GM12878 (cell line): ENCODE results near the gene TTC9B. TPM values are rescaled to one million over a fixed set of nuclear protein-coding genes. Genes with fewer than 3 reads are reported as not detected.

Experiments
- ATAC-seq: fragments of 200-7000 bp; cut with Tn5 transposase; 3 replicates; pipeline ENCODE4 v1.9.1; 2020; ENCODE audit warnings: mild to moderate bottlenecking, moderate library complexity
- BruUV-seq: library from RNA; stranded (reverse); fragments of 400-500 nt; replicated peaks from 2 replicates; lab custom pipeline; 2021; lab: Mats Ljungman, UMichigan
- CTCF ChIA-PET: fragments of 300-600 bp; sonication (Branson Sonifier 250); formaldehyde crosslinking; extraction: SDS; loops from one replicate; lab custom pipeline; 2021; ENCODE audit warnings: inconsistent platforms; lab: Yijun Ruan, JAX
- POLR2A ChIA-PET: fragments of 350-600 bp; formaldehyde crosslinking; extraction: SDS; loops from one replicate; lab custom pipeline; 2021; ENCODE audit warnings: inconsistent platforms; lab: Charles Lee
- RAD21 ChIA-PET: fragments of 300-600 bp; sonication (Branson Sonifier 250); formaldehyde crosslinking; loops from one replicate; lab custom pipeline; 2023; ENCODE audit warnings: antibody characterized with exemption; ENCODE audit not compliant: unreplicated experiment; lab: Charles Lee
- SMC1A ChIA-PET: fragments of 300-600 bp; sonication (Branson Sonifier 250); formaldehyde crosslinking; loops from one replicate; lab custom pipeline; 2023; ENCODE audit not compliant: unreplicated experiment, uncharacterized antibody; lab: Charles Lee
- DNase-seq: peaks from one replicate; pipeline ENCODE4 v3.0.0-alpha.2; 2011; ENCODE audit warnings: low read depth, low spot score
- FAIRE-seq: peaks from 3 replicates; lab custom pipeline; 2011; peaks lifted over from hg19 to GRCh38; lab: Jason Lieb, UNC
- H2AFZ ChIP-seq: 2 replicates; pipeline ENCODE4 v1.6.0; 2011; ENCODE audit warnings: low read depth, low read length, control low read depth; ENCODE audit not compliant: control insufficient read depth
- H3K27ac ChIP-seq: 2 replicates; pipeline ENCODE4 v1.5.1; 2011; ENCODE audit warnings: control low read depth; ENCODE audit not compliant: control insufficient read depth, insufficient read depth
- H3K27me3 ChIP-seq, 2 experiments: replicated peaks in 1 of 2; 2 replicates each; pipeline versions ENCODE4 v1.6.0 to v1.6.1; 2011; ENCODE audit warnings: low read length in 1 of 2; ENCODE audit not compliant: control insufficient read depth in 2 of 2, insufficient read depth in 2 of 2
- H3K36me3 ChIP-seq, 2 experiments: 2 replicates each; pipeline ENCODE4 v1.5.1; 2011; ENCODE audit warnings: low read length in 1 of 2; ENCODE audit not compliant: control insufficient read depth in 2 of 2, insufficient read depth in 2 of 2
- H3K4me1 ChIP-seq: 2 replicates; pipeline ENCODE4 v1.6.1; 2011; ENCODE audit warnings: mild to moderate bottlenecking, low read length, moderate library complexity, mixed read lengths; ENCODE audit not compliant: control insufficient read depth, insufficient read depth
- H3K4me2 ChIP-seq: 2 replicates; pipeline ENCODE4 v1.6.0; 2011; ENCODE audit warnings: control low read depth; ENCODE audit not compliant: control insufficient read depth, insufficient read depth
- H3K4me3 ChIP-seq: fragments of 200-600 bp; sonication (generic); 2 replicates; pipeline ENCODE4 v1.5.1; 2016
- H3K79me2 ChIP-seq: 2 replicates; pipeline ENCODE4 v1.6.0; 2011; ENCODE audit warnings: low read length; ENCODE audit not compliant: control insufficient read depth, insufficient read depth
- H3K9ac ChIP-seq: 2 replicates; pipeline ENCODE4 v1.8.0; 2011; ENCODE audit warnings: low read length, control low read depth, mixed read lengths; ENCODE audit not compliant: control insufficient read depth, insufficient read depth
- H3K9me3 ChIP-seq: replicated peaks from 3 replicates; pipeline ENCODE4 v1.5.1; 2011; ENCODE audit warnings: mild to moderate bottlenecking, low read length; ENCODE audit not compliant: control insufficient read depth, insufficient read depth
- H4K20me1 ChIP-seq: 2 replicates; pipeline ENCODE4 v1.6.0; 2011; ENCODE audit not compliant: control insufficient read depth, insufficient read depth
- JUNB ChIP-seq: IDR thresholded peaks from 2 replicates; pipeline ENCODE4 v1.6.1; 2016; ENCODE audit warnings: antibody characterized with exemption, mild to moderate bottlenecking
- ZNF207 ChIP-seq: fragments of 450-650 bp; IDR thresholded peaks from 2 replicates; pipeline ENCODE4 v1.6.1; 2014; ENCODE audit warnings: antibody characterized with exemption, mild to moderate bottlenecking, borderline replicate concordance
- ZNF274 ChIP-seq: IDR thresholded peaks from one replicate; pipeline ENCODE4 v1.8.0; 2011; ENCODE audit not compliant: insufficient read length, insufficient read depth
- WGBS: methylation state at CpG from one replicate; pipeline ENCODE4 v1.1.6; 2016; ENCODE audit warnings: low lambda C conversion rate; ENCODE audit not compliant: insufficient replicate concordance, insufficient coverage; ENCODE audit errors: missing lambda C conversion rate; 5-methylcytosine and 5-hydroxymethylcytosine counted together
- in situ Hi-C: fragments of 300-500 bp; cut with MboI; formaldehyde crosslinking; loops from 9 replicates; pipeline ENCODE4 v1.14.3; 2018; ENCODE audit warnings: mixed read lengths
- intact Hi-C: fragments of 100-400 bp; cut with micrococcal nuclease; formaldehyde crosslinking; loops from one replicate; pipeline ENCODE4 v1.14.2; 2022; ENCODE audit not compliant: unreplicated experiment
- polyA plus RNA-seq, 11 experiments: library from polyadenylated mRNA; depleted of rRNA in 4 of 11; unstranded in 6 of 11; stranded (reverse) in 5 of 11; fragments of >200 nt; fragmentation: Nextera tagmentation in 4 of 11; fragmentation: Illumina TruSeq in 1 of 11; extraction: Ambion mirVana in 4 of 11; extraction: Trizol in 1 of 11; gene quantifications; 1 replicate in 1 of 11; 2 replicates in 10 of 11; pipeline versions ENCODE4 v1.2.1 to v1.2.3, GENCODE V29; 2011 to 2016; ENCODE audit warnings: inconsistent platforms in 2 of 11, missing spikeins in 2 of 11, low read depth in 1 of 11
- total RNA-seq, 4 experiments: library from RNA; depleted of rRNA in 3 of 4; stranded (reverse); fragments of >200 nt in 3 of 4; fragmentation: Illumina TruSeq in 1 of 4; extraction: Trizol in 1 of 4; gene quantifications; 2 replicates each; pipeline versions ENCODE4 v1.2.1 to v1.2.3, GENCODE V29; 2013 to 2021
- TF ChIP-seq, protein P1 (sequence below): fragments of 450-650 bp; IDR thresholded peaks from 2 replicates; pipeline ENCODE4 v1.6.1; 2017; ENCODE audit warnings: borderline replicate concordance
- TF ChIP-seq, protein P2 (sequence below): fragments of 450-650 bp; conservative IDR thresholded peaks from 2 replicates; pipeline ENCODE4 v1.6.1; 2017; ENCODE audit warnings: mild to moderate bottlenecking, moderate library complexity
- TF ChIP-seq, protein P3 (sequence below): fragments of 450-650 bp; IDR thresholded peaks from 2 replicates; pipeline ENCODE4 v1.6.1; 2017; ENCODE audit warnings: mild to moderate bottlenecking, low read depth, inconsistent platforms; ENCODE audit not compliant: poor library complexity, severe bottlenecking

TTC9B gene
- total and polyA plus RNA-seq, 10 of the 15 experiments (the other 5 are each of a cell fraction or from before 2014, with no cell fraction given): 0.04 to 0.14 (median 0.10) TPM; not detected in 7

DNA sequence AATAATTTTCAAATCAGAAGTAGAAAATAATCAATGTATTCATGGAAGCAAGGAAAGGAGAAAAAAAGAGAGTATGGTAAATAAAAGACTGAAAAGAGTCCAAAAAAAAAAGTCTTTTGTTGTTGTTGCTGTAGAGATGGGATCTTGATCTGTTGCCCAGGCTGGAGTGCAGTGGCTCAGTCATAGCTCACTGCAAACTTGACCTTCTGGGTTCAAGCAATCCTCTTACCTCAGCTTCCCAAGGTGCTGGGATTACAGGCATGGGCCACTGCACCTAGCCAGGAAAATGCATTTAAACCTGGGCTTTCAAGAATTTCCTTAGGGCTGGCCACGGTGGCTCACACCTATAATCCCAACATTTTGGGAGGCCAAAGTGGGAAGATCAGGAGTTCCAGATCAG is 33.9 kb downstream of the TTC9B start:
- RAD21 ChIA-PET: no interaction called here
- Histone ChIP-seq H2AFZ (no peak overlapping the region), H3K4me3 (no peak overlapping the region), H3K36me3 (no peaks in the 10 kb centered on the region), H3K4me1 (no peaks in the 10 kb centered on the region), H3K4me2 (no peak overlapping the region)
- no TSS peak for BruUV-seq
- DNase-seq: no peak
- 56% methylated on average over 1 of the region's 1 CpG for WGBS
- intact Hi-C loops: no loop called here
- no peak for FAIRE-seq
- TF ChIP-seq ZNF207 (no peak), ZNF274 (no peak), JUNB (no peak)
- TF ChIP-seq, protein P1, sequence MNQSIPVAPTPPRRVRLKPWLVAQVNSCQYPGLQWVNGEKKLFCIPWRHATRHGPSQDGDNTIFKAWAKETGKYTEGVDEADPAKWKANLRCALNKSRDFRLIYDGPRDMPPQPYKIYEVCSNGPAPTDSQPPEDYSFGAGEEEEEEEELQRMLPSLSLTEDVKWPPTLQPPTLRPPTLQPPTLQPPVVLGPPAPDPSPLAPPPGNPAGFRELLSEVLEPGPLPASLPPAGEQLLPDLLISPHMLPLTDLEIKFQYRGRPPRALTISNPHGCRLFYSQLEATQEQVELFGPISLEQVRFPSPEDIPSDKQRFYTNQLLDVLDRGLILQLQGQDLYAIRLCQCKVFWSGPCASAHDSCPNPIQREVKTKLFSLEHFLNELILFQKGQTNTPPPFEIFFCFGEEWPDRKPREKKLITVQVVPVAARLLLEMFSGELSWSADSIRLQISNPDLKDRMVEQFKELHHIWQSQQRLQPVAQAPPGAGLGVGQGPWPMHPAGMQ: no peak
- TF ChIP-seq, protein P2, sequence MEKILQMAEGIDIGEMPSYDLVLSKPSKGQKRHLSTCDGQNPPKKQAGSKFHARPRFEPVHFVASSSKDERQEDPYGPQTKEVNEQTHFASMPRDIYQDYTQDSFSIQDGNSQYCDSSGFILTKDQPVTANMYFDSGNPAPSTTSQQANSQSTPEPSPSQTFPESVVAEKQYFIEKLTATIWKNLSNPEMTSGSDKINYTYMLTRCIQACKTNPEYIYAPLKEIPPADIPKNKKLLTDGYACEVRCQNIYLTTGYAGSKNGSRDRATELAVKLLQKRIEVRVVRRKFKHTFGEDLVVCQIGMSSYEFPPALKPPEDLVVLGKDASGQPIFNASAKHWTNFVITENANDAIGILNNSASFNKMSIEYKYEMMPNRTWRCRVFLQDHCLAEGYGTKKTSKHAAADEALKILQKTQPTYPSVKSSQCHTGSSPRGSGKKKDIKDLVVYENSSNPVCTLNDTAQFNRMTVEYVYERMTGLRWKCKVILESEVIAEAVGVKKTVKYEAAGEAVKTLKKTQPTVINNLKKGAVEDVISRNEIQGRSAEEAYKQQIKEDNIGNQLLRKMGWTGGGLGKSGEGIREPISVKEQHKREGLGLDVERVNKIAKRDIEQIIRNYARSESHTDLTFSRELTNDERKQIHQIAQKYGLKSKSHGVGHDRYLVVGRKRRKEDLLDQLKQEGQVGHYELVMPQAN: no peak
- TF ChIP-seq, protein P3, sequence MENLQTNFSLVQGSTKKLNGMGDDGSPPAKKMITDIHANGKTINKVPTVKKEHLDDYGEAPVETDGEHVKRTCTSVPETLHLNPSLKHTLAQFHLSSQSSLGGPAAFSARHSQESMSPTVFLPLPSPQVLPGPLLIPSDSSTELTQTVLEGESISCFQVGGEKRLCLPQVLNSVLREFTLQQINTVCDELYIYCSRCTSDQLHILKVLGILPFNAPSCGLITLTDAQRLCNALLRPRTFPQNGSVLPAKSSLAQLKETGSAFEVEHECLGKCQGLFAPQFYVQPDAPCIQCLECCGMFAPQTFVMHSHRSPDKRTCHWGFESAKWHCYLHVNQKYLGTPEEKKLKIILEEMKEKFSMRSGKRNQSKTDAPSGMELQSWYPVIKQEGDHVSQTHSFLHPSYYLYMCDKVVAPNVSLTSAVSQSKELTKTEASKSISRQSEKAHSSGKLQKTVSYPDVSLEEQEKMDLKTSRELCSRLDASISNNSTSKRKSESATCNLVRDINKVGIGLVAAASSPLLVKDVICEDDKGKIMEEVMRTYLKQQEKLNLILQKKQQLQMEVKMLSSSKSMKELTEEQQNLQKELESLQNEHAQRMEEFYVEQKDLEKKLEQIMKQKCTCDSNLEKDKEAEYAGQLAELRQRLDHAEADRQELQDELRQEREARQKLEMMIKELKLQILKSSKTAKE: no peak
- TF ChIP-seq, all 136 proteins: peak for 0
- ATAC-seq: no peak
- no peaks in the 10 kb centered on the region for H3K79me2 ChIP-seq
- no peaks in the 10 kb centered on the region for H3K27me3 ChIP-seq
- SMC1A ChIA-PET: no interaction called here
- no peak overlapping the region for H3K9ac ChIP-seq
- POLR2A ChIA-PET: interaction anchor here (0.6 kb wide), 1 partner anchor 1371 kb away, joined by 5 read pairs; no protein-coding TSS in a partner anchor
- no peaks in the 10 kb centered on the region for H4K20me1 ChIP-seq
- no peak overlapping the region for H3K27ac ChIP-seq
- no peaks in the 10 kb centered on the region for H3K9me3 ChIP-seq
- CTCF ChIA-PET: interaction anchor here (0.6 to 1.1 kb wide), 2 partner anchors 45 to 363 kb away, joined by 3 read pairs; no protein-coding TSS in a partner anchor
- in situ Hi-C loops: no loop called here
